Neural cell (in vitro differentiated cells): ENCODE results near the gene BCDIN3D.

Experiments used
- CTCF ChIP-seq: fragments of 450-650 bp; IDR thresholded peaks from 2 replicates; pipeline ENCODE4 v1.5.1; 2014; ENCODE audit warnings: antibody characterized with exemption, mild to moderate bottlenecking, moderate library complexity; ENCODE audit not compliant: poor library complexity, severe bottlenecking
- EZH2 ChIP-seq: fragments of 200-600, 300-800 bp; shearing (Covaris generic), sonication (generic); IDR thresholded peaks from 2 replicates; pipeline ENCODE4 v1.6.1; 2014; ENCODE audit warnings: antibody characterized with exemption, low read length, borderline replicate concordance, mild to moderate bottlenecking; ENCODE audit not compliant: insufficient read depth, poor library complexity, severe bottlenecking
- POLR2AphosphoS5 ChIP-seq: IDR thresholded peaks from 2 replicates; pipeline ENCODE4 v1.6.1; 2012
- SMC3 ChIP-seq: fragments of 450-650 bp; conservative IDR thresholded peaks from 2 replicates; pipeline ENCODE4 v1.6.1; 2014; ENCODE audit warnings: antibody characterized with exemption, mild to moderate bottlenecking, moderate library complexity; ENCODE audit not compliant: poor library complexity

- TF ChIP-seq CTCF (no peak), POLR2AphosphoS5 (no peak), SMC3 (no peak), EZH2 (no peak)
These were observed 38.7 kb upstream of the BCDIN3D start for GRCh38 chr12:49881415-49882247.
